IPS DF 6.9 (cell line): ENCODE data around the gene SMPX.

Source experiments
- DNase-seq: peaks from one replicate; pipeline ENCODE4 v3.0.0-alpha.2; 2013; ENCODE audit warnings: low read depth, low spot score
- H3K27ac ChIP-seq: one replicate; pipeline ENCODE4 v1.5.1; 2013; ENCODE audit warnings: low read length, control low read depth
- H3K27me3 ChIP-seq: 2 replicates; pipeline ENCODE4 v1.6.1; 2013; ENCODE audit warnings: mild to moderate bottlenecking, low read length; ENCODE audit not compliant: control insufficient read depth, insufficient read depth
- H3K36me3 ChIP-seq: 2 replicates; pipeline ENCODE4 v1.6.1; 2013; ENCODE audit warnings: low read length; ENCODE audit not compliant: control insufficient read depth, insufficient read depth
- H3K4me1 ChIP-seq: 2 replicates; pipeline ENCODE4 v1.6.1; 2013; ENCODE audit warnings: low read length; ENCODE audit not compliant: control insufficient read depth, insufficient read depth
- H3K4me3 ChIP-seq: 2 replicates; pipeline ENCODE4 v1.5.1; 2013; ENCODE audit warnings: mild to moderate bottlenecking, low read length
- H3K9me3 ChIP-seq: 2 replicates; pipeline ENCODE4 v1.6.1; 2013; ENCODE audit warnings: low read length, inconsistent platforms; ENCODE audit not compliant: control insufficient read depth, insufficient read depth
- WGBS: extraction: QIAGEN DNeasy Blood & Tissue Kit; methylation state at CpG from one replicate; pipeline ENCODE4 v1.1.7; 2013; ENCODE audit warnings: mixed read lengths, missing lambda C conversion rate; ENCODE audit not compliant: insufficient read length, insufficient coverage; 5-methylcytosine and 5-hydroxymethylcytosine counted together

Gene SMPX

DNA sequence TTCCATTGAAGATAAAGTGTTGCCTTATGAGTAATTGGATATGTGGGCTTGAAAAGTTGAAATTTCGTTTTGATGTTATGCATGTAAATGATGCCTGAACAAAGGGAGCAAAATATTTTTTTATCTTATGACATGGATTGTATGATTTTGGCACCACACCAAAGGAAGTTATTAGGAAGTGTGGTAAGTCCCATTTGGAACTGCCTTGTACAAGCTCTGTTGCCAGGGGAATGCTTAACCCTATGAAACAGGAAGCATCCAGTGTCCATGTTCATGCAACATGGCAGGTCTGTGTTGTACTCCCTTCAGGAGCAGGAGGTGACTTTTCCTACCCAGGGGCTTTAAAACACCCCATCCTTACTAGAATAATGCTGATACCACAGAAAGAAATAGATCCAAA is 13.2 kb downstream of the SMPX start:
- Histone ChIP-seq H3K36me3 (no peaks in the 10 kb centered on the region), H3K4me1 (no peaks in the 10 kb centered on the region; the same call in 1 of the 2 replicates), H3K9me3 (no peaks in the 10 kb centered on the region), H3K4me3 (no peak overlapping the region), H3K27me3 (no peaks in the 10 kb centered on the region), H3K27ac (no peak overlapping the region)
- no peak for DNase-seq
- 100% methylated on average over 1 of the region's 1 CpG for whole genome bisulfite sequencing

DNA sequence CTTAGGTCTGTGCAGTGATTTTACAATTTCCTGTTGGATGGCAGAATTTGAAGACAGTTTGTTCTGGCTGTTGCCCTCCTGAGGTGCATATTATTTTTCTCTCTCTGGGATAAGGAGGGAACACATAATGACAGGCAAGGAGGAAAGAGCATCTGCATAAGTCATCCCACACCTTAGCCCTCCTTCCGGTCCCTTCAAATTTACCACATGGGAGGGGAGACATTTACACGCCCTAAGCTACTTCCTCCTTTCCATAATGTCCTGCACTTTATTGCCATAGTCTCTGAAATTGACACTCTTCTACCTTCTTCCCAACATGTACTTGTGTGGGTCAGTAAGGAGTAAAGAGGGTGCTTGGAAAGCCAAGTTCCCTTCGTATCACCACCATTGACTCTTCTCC is 13.9 kb downstream of the SMPX start:
- WGBS, result no CpG with 5 or more reads among the region's 3 CpGs
- H3K27me3 ChIP-seq, result no peaks in the 10 kb centered on the region
- H3K4me1 ChIP-seq, result no peaks in the 10 kb centered on the region; the same call in 1 of the 2 replicates
- no peak for DNase-seq
- no peaks in the 10 kb centered on the region for H3K36me3 ChIP-seq
- H3K27ac ChIP-seq, result no peak overlapping the region
- H3K9me3 ChIP-seq, result no peaks in the 10 kb centered on the region
- no peak overlapping the region for H3K4me3 ChIP-seq

DNA sequence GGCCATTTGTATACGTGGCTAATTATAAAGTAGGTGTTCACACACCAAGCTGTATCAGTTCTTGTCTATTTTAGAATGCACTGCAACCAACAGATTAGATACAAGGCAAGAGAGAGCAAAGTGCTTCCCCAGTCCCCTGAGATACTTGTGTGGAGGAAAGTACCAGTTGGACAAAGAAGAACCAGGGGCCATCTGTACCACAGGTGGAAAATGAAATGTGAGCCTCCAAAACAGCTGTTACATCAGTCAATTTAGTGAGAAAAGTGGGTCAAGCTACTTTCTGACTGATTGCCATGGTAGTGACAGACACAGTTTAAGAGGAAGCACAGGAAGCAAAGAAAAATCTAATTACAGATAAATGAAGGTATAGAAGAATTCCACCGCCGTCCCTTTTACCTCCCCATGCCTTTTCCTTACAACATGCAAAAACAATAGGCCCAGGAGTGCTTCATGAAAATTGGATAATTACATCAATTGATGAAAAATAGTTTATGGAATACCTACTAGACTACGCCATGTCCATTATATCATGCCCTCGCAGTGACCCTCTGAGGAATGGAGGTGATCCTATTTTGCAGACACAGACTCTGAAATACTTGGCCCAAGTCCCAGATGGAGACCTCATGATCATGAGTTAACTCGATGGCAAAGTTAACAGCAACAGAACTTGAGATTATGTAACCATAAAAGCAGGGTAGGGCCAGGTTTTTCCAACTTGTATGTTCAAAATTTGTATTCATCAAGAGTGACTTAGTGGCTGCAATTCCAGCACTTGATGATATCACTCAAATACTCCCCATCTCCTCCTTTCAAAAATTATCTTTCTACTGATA is 15.8 kb downstream of the SMPX start:
- Histone ChIP-seq H3K4me3 (no peak overlapping the region), H3K36me3 (no peaks in the 10 kb centered on the region), H3K4me1 (no peaks in the 10 kb centered on the region; the same call in 1 of the 2 replicates), H3K27ac (no peak overlapping the region), H3K27me3 (no peaks in the 10 kb centered on the region), H3K9me3 (no peaks in the 10 kb centered on the region)
- DNase-seq, result no peak
- WGBS, result no CpG with 5 or more reads among the region's 6 CpGs

DNA sequence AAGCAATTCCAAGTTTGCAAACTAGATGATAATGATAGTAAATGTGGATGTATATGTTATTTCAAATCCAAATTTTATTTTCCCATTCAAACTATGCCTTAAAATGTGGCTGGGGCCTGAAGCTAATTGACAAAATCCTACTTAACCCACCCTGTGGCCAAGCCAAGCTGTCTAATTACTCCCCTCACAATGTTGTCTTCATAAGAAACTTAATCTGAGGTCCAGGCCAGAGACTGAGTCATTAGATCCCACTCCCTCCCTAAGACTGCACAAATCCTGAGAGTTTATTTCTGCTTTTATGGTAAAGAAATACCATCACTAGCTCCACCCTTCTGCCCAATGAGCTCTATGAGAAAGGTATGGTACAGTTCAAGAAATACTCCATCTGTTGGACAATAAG is 16.6 kb downstream of the SMPX start:
- no peak for DNase-seq
- H3K27ac ChIP-seq, result no peak overlapping the region

DNA sequence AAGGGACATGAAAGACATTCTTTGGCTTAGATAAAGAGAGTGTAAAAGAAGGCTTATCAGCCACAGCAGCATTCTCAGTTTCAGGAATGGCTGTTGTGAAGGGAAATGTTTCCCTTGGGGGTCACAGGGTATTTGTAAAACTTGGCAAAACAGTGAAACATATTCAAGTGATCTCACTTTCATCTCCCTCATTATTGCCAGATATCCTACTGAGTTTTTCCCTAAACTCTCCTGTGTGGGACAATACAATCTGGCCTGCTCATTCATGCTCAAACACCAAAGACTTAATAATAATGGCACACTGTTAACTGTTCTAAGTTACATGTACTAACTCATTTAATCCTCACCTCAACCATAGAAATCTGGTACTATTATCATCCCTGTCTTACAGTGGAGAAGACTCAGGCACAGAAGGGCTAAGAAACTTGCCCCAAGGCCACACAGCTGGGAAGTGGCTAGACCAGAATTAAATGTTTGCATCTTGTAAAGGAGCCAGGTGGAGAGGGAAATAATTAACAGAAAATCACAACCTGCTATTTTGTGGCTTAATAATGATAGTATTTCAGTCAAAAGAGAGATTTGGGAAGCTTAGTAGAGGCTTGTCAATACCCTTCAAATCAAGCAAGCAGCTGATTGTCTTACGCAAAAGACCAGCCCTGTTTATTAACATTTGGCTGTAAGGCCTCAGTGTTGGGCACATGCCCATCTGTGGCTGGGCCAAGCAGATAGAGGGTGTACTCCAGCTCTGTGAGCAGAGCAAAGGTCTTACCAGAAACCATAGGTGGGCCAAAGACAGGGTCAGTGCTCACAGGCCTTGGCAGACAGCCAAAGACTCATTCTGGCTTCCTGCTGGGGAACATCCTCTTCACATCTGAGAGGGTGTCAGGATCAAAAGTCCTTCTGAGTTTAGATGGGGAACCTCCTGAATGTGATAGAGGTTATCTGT is 17.3 kb downstream of the SMPX start:
- DNase-seq, result no peak
- H3K4me1 ChIP-seq, result no peaks in the 10 kb centered on the region; the same call in 1 of the 2 replicates
- no peaks in the 10 kb centered on the region for H3K36me3 ChIP-seq
- no peaks in the 10 kb centered on the region for H3K9me3 ChIP-seq
- WGBS, result no CpG with 5 or more reads among the region's 1 CpG
- H3K27me3 ChIP-seq, result no peaks in the 10 kb centered on the region
- no peak overlapping the region for H3K27ac ChIP-seq
- no peak overlapping the region for H3K4me3 ChIP-seq

More for the DNA sequence above, 16.6 kb downstream of the SMPX start:
- Histone ChIP-seq H3K4me3 (no peak overlapping the region), H3K27me3 (no peaks in the 10 kb centered on the region), H3K4me1 (no peaks in the 10 kb centered on the region; the same call in 1 of the 2 replicates), H3K36me3 (no peaks in the 10 kb centered on the region), H3K9me3 (no peaks in the 10 kb centered on the region)

DNA sequence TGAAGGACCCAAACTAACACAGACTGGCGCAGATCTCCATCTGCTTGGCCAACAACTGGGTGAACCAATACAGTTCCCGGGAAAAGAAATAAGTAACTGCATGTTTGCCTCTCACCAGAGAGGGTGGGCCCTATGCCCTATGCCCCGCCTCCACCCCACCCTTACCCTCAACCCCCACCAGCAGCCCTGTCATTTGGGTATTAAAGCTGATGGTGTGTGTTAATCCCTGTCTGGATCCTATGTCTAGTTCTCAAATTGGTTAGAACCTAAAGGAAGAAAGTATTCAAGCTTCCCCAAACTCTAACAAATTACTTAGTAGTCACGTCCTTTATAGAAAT is 19.0 kb downstream of the SMPX start:
- H3K27me3 ChIP-seq, result no peaks in the 10 kb centered on the region
- no peaks in the 10 kb centered on the region for H3K36me3 ChIP-seq
- H3K9me3 ChIP-seq, result no peaks in the 10 kb centered on the region
- H3K27ac ChIP-seq, result no peak overlapping the region
- WGBS, result no CpG with 5 or more reads among the region's 4 CpGs
- no peak overlapping the region for H3K4me3 ChIP-seq
- no peak for DNase-seq
- no peaks in the 10 kb centered on the region; the same call in 1 of the 2 replicates for H3K4me1 ChIP-seq

DNA sequence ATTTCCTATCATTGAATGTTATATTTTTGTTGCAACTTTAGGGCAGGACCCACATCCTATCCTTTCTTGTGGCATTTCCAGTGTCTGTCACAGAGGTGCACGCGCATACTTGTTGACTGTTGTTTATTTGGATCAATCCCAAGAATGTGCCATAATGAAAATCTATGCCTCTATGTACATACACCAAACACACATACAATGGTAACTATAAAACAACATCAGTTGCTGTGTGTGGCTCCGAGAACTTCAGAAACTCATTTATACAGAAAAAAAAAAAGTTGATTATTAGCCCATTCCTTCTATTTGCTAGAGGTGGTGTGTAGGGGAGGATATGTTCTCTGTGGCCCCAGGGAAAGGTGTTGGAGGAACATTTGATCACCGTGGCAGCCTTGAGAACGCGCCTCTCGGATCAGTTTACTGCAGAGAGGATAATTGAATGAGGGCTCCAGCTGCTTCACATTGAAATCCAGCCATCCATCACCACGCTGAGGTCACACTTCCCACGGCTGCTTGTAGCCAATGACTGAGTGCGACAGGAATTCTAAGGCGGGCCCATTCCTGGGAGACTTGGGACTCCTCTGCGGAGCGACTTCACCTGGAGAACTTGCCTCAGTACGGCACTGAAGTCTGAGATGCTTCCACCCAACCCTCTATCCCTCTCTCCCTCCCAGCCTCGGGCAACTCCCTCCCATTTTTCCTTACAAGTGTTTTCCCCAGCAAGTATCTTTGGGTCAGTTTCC is 19.5 kb downstream of the SMPX start:
- no peak overlapping the region for H3K27ac ChIP-seq
- peak; percentile 48 for DNase-seq
- no peaks in the 10 kb centered on the region; the same call in 1 of the 2 replicates for H3K4me1 ChIP-seq
- H3K36me3 ChIP-seq, result no peaks in the 10 kb centered on the region
- H3K9me3 ChIP-seq, result no peaks in the 10 kb centered on the region
- no peak overlapping the region for H3K4me3 ChIP-seq
- no CpG with 5 or more reads among the region's 15 CpGs for WGBS
- H3K27me3 ChIP-seq, result no peaks in the 10 kb centered on the region

DNA sequence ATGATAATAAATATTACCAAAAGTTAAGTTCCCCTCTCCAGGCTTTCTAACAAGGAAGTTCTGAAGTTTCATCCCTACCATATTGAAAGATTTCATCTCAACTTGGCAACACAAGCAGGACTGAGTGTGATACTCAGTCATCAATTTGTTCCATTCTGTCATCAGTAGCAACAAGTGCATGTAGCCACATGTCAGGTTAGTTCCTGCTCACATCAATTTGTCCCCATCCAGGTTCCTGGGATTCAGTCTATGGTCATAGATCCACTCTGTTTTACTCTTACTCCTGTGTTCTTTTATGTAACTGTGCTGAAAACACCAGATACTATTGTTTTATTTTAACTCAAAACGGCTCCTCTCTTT is 22.2 kb downstream of the SMPX start:
- Histone ChIP-seq H3K4me3 (no peak overlapping the region), H3K9me3 (no peaks in the 10 kb centered on the region), H3K4me1 (no peaks in the 10 kb centered on the region; the same call in 1 of the 2 replicates), H3K36me3 (no peaks in the 10 kb centered on the region), H3K27ac (no peak overlapping the region), H3K27me3 (no peaks in the 10 kb centered on the region)
- no CpG with 5 or more reads among the region's 1 CpG for WGBS
- DNase-seq, result no peak

DNA sequence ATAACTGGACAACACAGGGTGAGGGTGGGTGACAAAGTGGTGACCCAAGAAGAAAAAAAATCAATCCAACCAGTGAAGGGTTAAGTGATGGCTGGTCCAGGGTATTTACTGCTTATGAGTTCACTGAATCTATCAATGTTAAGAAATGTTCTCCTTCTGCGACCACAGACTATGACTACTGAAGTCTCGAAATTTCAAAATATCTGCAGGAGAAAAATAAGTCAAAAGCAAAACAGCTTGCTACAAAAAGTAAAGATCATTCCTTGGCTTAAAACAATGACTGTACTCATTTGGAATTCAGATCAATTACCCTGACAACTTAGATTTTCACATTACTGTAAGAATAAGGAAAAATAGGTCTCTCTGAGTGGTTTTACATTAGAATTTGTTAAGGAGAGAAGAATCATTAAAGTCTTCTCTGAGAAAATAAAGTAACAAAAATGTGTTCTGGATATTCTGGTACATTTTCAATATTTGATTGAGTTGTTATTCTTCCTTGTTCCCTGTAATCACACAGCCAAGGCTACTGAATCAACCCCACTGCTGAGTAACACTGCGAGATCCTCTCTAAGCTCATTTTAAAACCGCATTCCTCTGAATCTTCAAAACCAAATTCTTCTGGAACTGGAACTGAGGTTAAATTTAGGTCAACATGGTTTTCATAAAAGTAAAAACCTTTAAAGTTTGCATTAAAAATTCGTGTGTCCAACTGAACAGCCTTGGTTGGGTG is 22.7 kb downstream of the SMPX start:
- no peaks in the 10 kb centered on the region; the same call in 1 of the 2 replicates for H3K4me1 ChIP-seq
- H3K27me3 ChIP-seq, result no peaks in the 10 kb centered on the region
- no peak overlapping the region for H3K4me3 ChIP-seq
- DNase-seq, result no peak
- H3K9me3 ChIP-seq, result no peaks in the 10 kb centered on the region
- H3K27ac ChIP-seq, result no peak overlapping the region
- H3K36me3 ChIP-seq, result no peaks in the 10 kb centered on the region
- WGBS, result no CpG with 5 or more reads among the region's 5 CpGs
